Spleen (tissue), 11 donors: ENCODE results near the gene ABCC2. TPM values are rescaled to one million over a fixed set of nuclear protein-coding genes. Genes with fewer than 3 reads are reported as not detected.

Source experiments
- DNase-seq: peaks from one replicate; pipeline ENCODE4 v3.0.0-alpha.2; 2020
- H3K27ac ChIP-seq, 8 donors: fragments of 200-600 bp; sonication (generic) in 7 of 8; 1 replicate in 4 of 8; 2 replicates in 4 of 8; pipeline versions ENCODE4 v1.5.0 to v1.8.0; 2016 to 2021; ENCODE audit warnings: inconsistent platforms in 4 of 8, mild to moderate bottlenecking in 4 of 8, moderate library complexity in 1 of 8
- H3K27me3 ChIP-seq, 7 donors: fragments of 200-600 bp; sonication (generic) in 6 of 7; replicated peaks in 1 of 7; 1 replicate in 4 of 7; 2 replicates in 3 of 7; pipeline versions ENCODE4 v1.5.0 to v1.8.0; 2016 to 2021; ENCODE audit warnings: inconsistent platforms in 3 of 7, mild to moderate bottlenecking in 1 of 7
- H3K36me3 ChIP-seq, 6 donors: fragments of 200-600 bp; sonication (generic) in 5 of 6; 1 replicate in 4 of 6; 2 replicates in 2 of 6; pipeline versions ENCODE4 v1.5.0 to v1.8.0; 2016 to 2021; ENCODE audit warnings: inconsistent platforms in 2 of 6
- H3K4me1 ChIP-seq, 6 donors: fragments of 200-600 bp; sonication (generic) in 5 of 6; 1 replicate in 3 of 6; 2 replicates in 3 of 6; pipeline versions ENCODE4 v1.5.0 to v1.8.0; 2016 to 2021; ENCODE audit warnings: inconsistent platforms in 3 of 6
- H3K4me3 ChIP-seq, 8 donors: fragments of 200-600 bp; sonication (generic) in 7 of 8; 1 replicate in 4 of 8; 2 replicates in 4 of 8; pipeline versions ENCODE4 v1.5.0 to v1.8.0; 2016 to 2021; ENCODE audit warnings: inconsistent platforms in 4 of 8, mild to moderate bottlenecking in 4 of 8, moderate library complexity in 2 of 8
- H3K9me3 ChIP-seq, 8 donors: fragments of 200-600 bp; sonication (generic) in 7 of 8; 1 replicate in 4 of 8; 2 replicates in 4 of 8; pipeline versions ENCODE4 v1.5.0 to v1.8.0; 2016 to 2021; ENCODE audit warnings: inconsistent platforms in 4 of 8
- POLR2A ChIP-seq, 3 donors: fragments of 450-650 bp; IDR thresholded peaks; one replicate each; pipeline ENCODE4 v1.5.1; 2017; ENCODE audit warnings: antibody characterized with exemption in 3 of 3, mild to moderate bottlenecking in 1 of 3
- POLR2AphosphoS5 ChIP-seq, 3 donors: sonication (generic); formaldehyde crosslinking; IDR thresholded peaks; one replicate each; pipeline ENCODE4 v1.5.1; 2017; ENCODE audit warnings: antibody characterized with exemption in 3 of 3
- WGBS, 5 donors: extraction: QIAGEN DNeasy Blood & Tissue Kit in 3 of 5; methylation state at CpG; one replicate each; pipeline versions ENCODE4 v1.1.5 to v1.1.7; 2013 to 2018; 5-methylcytosine and 5-hydroxymethylcytosine counted together
- intact Hi-C: fragments of 100-400 bp; cut with DNase I; formaldehyde crosslinking; loops from one replicate; pipeline ENCODE4 v1.15.0; 2023; ENCODE audit warnings: low total_unique reads
- polyA plus RNA-seq, 3 donors: library from polyadenylated mRNA; stranded (reverse); fragments of 200-250 nt; gene quantifications; one replicate each; pipeline ENCODE4 v1.2.1, GENCODE V29; 2013
- total RNA-seq, 7 donors: library from RNA; depleted of rRNA in 3 of 7; stranded (reverse); fragments of >200 nt in 3 of 7; fragmentation: NEBNext Ultra II Directional in 4 of 7; extraction: Animal tissue kit (Norgen Biotek cat#: 25700) in 4 of 7; gene quantifications; one replicate each; pipeline versions ENCODE4 v1.1.0 to v1.2.1, GENCODE V29; 2016 to 2021
- TF ChIP-seq, protein P1 (sequence below), 11 experiments: fragments of 200-600 bp in 7 of 11; fragments of 450-650 bp in 4 of 11; sonication (generic) in 4 of 11; IDR thresholded peaks in 8 of 11; conservative IDR thresholded peaks in 3 of 11; 1 replicate in 7 of 11; 2 replicates in 4 of 11; pipeline versions ENCODE4 v1.4.0 to v1.8.0; 2016 to 2021; ENCODE audit warnings: antibody characterized with exemption in 11 of 11, inconsistent platforms in 4 of 11, mild to moderate bottlenecking in 1 of 11
- donor health status: healthy with polysubstance abuse.
- donor health status: DM: no; HTN: no; CAD: no; lungs with moderate emphysema.
- donor health status: DM: no; HTN: no; CAD: no.
- donor health status: Bipolar disorder and iron deficiency.
- donor health status: healthy.
- donor health status: DM: no; HTN: no; CAD: no.
- donor health status: DM: yes; HTN: yes; CAD: no.

ABCC2 gene
- total and polyA plus RNA-seq, 10 donors: 1.0 to 4.9 (median 2.7) TPM

DNA sequence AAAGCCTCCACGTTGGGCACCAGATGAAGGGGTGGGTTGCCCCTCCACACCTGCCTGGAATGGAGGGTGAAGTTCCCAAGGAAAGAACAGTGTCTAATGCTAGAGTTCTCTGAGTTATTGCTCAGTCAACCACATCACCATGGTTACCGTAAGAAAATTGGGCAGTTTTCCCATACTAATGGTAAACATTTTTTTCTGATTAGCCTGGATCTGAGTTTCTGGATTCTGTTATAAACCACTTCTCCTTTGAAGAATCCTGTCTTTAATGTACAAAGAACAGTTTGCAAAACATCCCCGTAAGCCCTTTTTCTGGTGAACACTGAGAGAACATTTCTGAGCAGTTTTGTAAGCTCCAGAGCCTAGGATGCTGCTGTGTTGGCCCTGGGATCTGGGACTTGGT lies 45.5 kb downstream of the ABCC2 start:
- H3K9me3 ChIP-seq: peaks cover 0 to 12% (median 7%) of the 10 kb centered on the region in 8 donors
- no peak for DNase-seq
- TF ChIP-seq POLR2A (IDR thresholded peaks at IDR 0.05): no peak
- TF ChIP-seq, protein P1, sequence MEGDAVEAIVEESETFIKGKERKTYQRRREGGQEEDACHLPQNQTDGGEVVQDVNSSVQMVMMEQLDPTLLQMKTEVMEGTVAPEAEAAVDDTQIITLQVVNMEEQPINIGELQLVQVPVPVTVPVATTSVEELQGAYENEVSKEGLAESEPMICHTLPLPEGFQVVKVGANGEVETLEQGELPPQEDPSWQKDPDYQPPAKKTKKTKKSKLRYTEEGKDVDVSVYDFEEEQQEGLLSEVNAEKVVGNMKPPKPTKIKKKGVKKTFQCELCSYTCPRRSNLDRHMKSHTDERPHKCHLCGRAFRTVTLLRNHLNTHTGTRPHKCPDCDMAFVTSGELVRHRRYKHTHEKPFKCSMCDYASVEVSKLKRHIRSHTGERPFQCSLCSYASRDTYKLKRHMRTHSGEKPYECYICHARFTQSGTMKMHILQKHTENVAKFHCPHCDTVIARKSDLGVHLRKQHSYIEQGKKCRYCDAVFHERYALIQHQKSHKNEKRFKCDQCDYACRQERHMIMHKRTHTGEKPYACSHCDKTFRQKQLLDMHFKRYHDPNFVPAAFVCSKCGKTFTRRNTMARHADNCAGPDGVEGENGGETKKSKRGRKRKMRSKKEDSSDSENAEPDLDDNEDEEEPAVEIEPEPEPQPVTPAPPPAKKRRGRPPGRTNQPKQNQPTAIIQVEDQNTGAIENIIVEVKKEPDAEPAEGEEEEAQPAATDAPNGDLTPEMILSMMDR (IDR thresholded peaks at IDR 0.05 in 8 of 11, conservative IDR thresholded peaks at IDR 0.05 in 3 of 11): no peak
- H3K27ac ChIP-seq: peak overlapping the region in 2 of 8 donors; percentile 39 to 67
- intact Hi-C loops: no loop called here
- H3K4me1 ChIP-seq: no peaks in the 10 kb centered on the region
- no peaks in the 10 kb centered on the region for H3K27me3 ChIP-seq
- WGBS, 5 donors: 78 to 93% (median 82%) methylated on average over 2 to 3 of the region's 3 CpGs
- H3K4me3 ChIP-seq: no peak overlapping the region
- peaks cover 0 to 6% (median 0%) of the 10 kb centered on the region in 6 donors for H3K36me3 ChIP-seq

DNA sequence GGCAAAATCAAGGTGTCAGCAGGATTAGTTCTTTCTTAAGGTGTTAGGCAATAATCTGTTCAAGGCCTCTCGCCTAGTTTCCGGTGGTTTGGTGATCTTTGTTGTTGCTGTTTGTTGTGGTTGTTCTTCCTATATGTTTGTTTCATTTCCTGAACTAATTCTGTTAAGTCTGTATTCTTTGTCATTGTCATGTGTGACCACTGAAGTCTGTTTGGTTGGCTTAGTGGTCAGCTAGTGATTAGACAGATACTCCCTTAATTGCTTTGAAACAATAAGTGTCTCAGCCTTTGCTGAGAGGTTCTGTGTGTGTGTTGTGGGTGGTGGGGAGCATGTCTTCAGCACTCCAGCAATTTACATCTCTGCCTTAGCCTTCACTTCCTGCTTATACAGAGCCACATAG lies 46.0 kb downstream of the ABCC2 start:
- H3K36me3 ChIP-seq: peaks cover 0 to 6% (median 0%) of the 10 kb centered on the region in 6 donors
- H3K4me1 ChIP-seq: no peaks in the 10 kb centered on the region
- no peak overlapping the region for H3K4me3 ChIP-seq

DNA sequence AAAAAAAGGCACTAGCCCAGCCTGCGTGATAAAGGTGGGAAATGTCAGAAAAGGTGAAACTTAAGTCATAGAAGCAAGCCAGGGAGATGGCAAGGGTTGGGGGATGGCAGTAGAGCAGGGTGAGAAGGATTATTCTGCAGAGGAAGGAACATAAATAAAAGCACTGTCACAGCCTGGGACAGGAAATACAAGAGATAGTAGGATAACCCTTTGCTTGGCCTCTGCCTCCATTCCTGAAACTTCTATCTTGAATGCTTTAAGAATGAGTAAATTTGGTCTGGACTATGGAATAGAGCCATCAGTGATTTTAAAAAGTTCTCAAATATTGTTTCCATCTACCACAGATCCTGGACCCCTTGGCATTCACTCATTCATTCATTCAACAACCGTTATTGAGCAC lies 50.0 kb downstream of the ABCC2 start:
- peaks cover 0 to 12% (median 7%) of the 10 kb centered on the region in 8 donors for H3K9me3 ChIP-seq
- no peak overlapping the region for H3K27ac ChIP-seq
- intact Hi-C loops: no loop called here
- no peak overlapping the region for H3K4me3 ChIP-seq
- no peak for DNase-seq
- H3K36me3 ChIP-seq: peaks cover 0 to 6% (median 0%) of the 10 kb centered on the region in 6 donors
- no peaks in the 10 kb centered on the region for H3K4me1 ChIP-seq
- WGBS, 5 donors: 80 to 94% (median 87%) methylated on average over 2 of the region's 2 CpGs
- TF ChIP-seq POLR2A (IDR thresholded peaks at IDR 0.05): no peak
- TF ChIP-seq, protein P1 (IDR thresholded peaks at IDR 0.05 in 8 of 11, conservative IDR thresholded peaks at IDR 0.05 in 3 of 11): no peak
- no peak for TF ChIP-seq POLR2AphosphoS5 (IDR thresholded peaks at IDR 0.05)
- no peaks in the 10 kb centered on the region for H3K27me3 ChIP-seq

More for the DNA sequence above, 46.0 kb downstream of the ABCC2 start:
- DNase-seq: no peak
- TF ChIP-seq, protein P1 (IDR thresholded peaks at IDR 0.05 in 8 of 11, conservative IDR thresholded peaks at IDR 0.05 in 3 of 11): no peak
- TF ChIP-seq POLR2A (IDR thresholded peaks at IDR 0.05): no peak
- TF ChIP-seq POLR2AphosphoS5 (IDR thresholded peaks at IDR 0.05): no peak
- H3K9me3 ChIP-seq: peaks cover 0 to 12% (median 7%) of the 10 kb centered on the region in 8 donors
- 50 to 80% (median 62%) methylated on average over 2 of the region's 2 CpGs for WGBS, 5 donors
- no peaks in the 10 kb centered on the region for H3K27me3 ChIP-seq
- intact Hi-C loops: no loop called here
- peak overlapping the region in 2 of 8 donors; percentile 39 to 67 for H3K27ac ChIP-seq

DNA sequence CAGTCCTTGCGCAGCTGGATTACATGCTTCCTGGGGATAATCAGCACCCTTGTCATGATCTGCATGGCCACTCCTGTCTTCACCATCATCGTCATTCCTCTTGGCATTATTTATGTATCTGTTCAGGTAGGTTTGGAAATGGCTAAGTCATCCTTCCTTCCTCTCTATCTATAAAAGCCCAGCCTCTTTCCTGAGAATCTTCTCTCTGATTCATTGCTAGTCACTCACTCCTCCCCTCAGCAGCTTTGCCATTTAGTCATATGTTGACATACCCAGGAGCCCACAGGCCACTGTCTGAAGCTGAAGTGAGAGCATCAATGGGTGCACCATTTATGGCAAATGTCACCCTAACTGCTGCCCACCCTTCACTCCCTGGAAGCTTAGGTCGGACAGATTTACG lies 52.0 kb downstream of the ABCC2 start:
- no peaks in the 10 kb centered on the region for H3K9me3 ChIP-seq
- intact Hi-C loops: no loop called here
- H3K4me1 ChIP-seq: no peaks in the 10 kb centered on the region

More for the DNA sequence above, 52.0 kb downstream of the ABCC2 start:
- Histone ChIP-seq H3K27me3 (no peaks in the 10 kb centered on the region), H3K36me3 (peaks cover 0 to 6% (median 0%) of the 10 kb centered on the region in 6 donors), H3K27ac (no peak overlapping the region), H3K4me3 (no peak overlapping the region)
- 73 to 88% (median 83%) methylated on average over 4 of the region's 4 CpGs for WGBS, 5 donors
- TF ChIP-seq POLR2A (IDR thresholded peaks at IDR 0.05): no peak
- TF ChIP-seq, protein P1 (IDR thresholded peaks at IDR 0.05 in 8 of 11, conservative IDR thresholded peaks at IDR 0.05 in 3 of 11): no peak
- no peak for TF ChIP-seq POLR2AphosphoS5 (IDR thresholded peaks at IDR 0.05)
- DNase-seq: no peak
